D721Med (cell line): ENCODE data around the gene G2E3.
"Not testable (repeated sequence)": the region's sequence is repeated elsewhere in the genome, so short reads cannot be mapped to it uniquely, and the experiment has no call there.

Source experiments
- DNase-seq: peaks from one replicate; pipeline ENCODE4 v3.0.0; 2011; ENCODE audit warnings: low spot score; ENCODE audit not compliant: insufficient read length
- FAIRE-seq: peaks from 2 replicates; lab custom pipeline; 2011; peaks lifted over from hg19 to GRCh38; lab: Jason Lieb, UNC
- CTCF ChIP-seq: IDR thresholded peaks from 2 replicates; pipeline ENCODE4 v1.5.1; 2012; ENCODE audit warnings: mild to moderate bottlenecking, control low read depth; ENCODE audit not compliant: insufficient read depth; ENCODE audit errors: missing control alignments

G2E3 gene

DNA sequence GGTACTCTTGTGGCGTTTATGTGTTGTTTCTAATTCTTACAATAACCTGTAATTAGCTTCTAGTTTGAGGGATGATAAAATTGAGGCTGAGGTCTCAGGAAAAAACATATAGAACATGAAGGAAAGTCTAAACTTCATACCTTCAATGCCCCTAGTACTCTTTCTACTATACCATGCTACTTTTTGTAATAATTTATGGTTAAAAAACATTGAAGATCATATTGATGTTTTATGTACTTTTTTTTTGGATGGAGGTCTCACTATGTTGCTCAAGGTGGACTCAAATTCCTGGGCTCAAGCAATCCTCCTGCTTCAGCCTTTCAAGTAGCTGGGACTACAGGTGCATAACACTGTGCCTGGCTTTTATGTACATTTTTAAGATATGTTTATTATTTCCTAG, 13.8 kb downstream of the G2E3 start:
- no peak for FAIRE-seq
- no peak for TF ChIP-seq CTCF
- DNase-seq, result no peak

DNA sequence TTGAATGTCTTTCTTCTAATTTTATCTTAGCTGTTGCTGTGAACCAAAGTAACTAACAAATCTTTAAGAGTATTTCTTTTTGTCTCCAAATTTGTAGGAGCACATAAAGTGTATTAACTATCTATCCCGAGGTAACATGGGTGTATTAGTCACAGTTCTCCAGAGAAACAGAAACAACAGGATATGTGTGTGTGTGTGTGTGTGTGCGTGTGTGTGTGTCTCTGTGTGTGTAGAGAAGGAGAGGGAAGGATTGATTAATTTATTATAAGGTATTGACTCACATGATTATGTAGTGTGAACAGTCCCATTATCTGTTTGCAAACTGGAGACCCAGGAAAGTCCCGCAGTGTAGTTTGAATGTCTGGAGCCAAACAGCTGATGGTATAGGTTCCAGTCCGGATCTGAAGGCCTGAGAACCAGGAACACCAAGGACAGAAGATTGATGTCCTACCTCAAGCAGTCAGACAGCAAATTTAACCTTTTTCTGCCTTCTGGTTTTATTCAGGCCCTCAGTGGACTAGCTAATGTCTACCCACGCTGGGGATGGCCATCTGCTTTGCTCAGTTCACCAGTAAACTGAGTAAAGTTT, 14.4 kb downstream of the G2E3 start:
- FAIRE-seq (no peak), DNase-seq (no peak)
- no peak for TF ChIP-seq CTCF

DNA sequence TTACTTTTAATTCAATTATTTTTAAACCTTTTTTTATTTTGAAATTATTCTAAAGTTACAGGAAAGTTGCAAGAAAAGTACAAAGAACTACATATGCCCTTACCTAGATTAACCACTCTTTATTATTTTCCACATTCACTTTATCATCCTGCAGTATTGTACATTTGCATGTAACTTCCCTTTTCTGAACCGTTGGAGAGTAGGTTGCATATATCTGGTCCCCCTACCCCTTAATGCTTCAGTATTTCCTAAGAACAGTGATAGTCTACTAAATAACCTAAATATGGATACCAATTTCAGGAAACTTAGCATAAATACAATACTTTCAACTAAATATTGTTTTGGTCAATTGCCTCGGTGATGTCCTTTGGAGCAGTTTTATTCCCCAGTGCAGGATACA, 15.0 kb downstream of the G2E3 start:
- DNase-seq (no peak), FAIRE-seq (no peak)
- no peak for TF ChIP-seq CTCF

GRCh38 chr14:30574777-30575176, 15.8 kb downstream of the G2E3 start:
- not testable (repeated sequence) for FAIRE-seq, DNase-seq

- FAIRE-seq, DNase-seq: not testable (repeated sequence)
Measured at GRCh38 chr14:30576333-30576732, 17.4 kb downstream of the G2E3 start.

GRCh38 chr14:30580616-30581282, 21.8 kb downstream of the G2E3 start:
- FAIRE-seq (no peak), DNase-seq (no peak)
- TF ChIP-seq CTCF, result no peak

DNA sequence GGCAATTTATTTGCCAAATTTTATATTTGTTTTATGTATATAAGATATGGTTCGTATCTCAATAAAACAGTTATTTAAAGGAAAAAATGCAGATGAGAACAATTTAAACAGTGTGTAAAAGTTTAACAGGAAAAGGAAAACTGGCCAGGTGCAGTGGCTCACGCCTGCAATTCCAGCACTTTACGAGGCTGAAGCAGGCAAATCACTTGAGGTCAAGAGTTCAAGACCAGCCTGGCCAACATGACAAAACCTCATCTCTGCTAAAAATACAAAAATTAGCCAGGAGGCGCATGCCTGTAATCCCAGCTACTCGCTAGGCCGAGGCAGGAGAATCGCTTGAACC, 22.3 kb downstream of the G2E3 start:
- FAIRE-seq, result no peak
- DNase-seq, result no peak
- no peak for TF ChIP-seq CTCF

- no peak for FAIRE-seq
- no peak for TF ChIP-seq CTCF
- no peak for DNase-seq
Measured at GRCh38 chr14:30582376-30582775, 23.4 kb downstream of the G2E3 start.
